NOMO-1 treated with dmso at 0.1 percent for 144 hours (cell line): ENCODE measurements around the gene CHFR.
"Not testable (repeated sequence)": the region's sequence is repeated elsewhere in the genome, so short reads cannot be mapped to it uniquely, and the experiment has no call there.

Experiments
- DNase-seq: peaks from one replicate; lab custom pipeline; 2025; ENCODE audit not compliant: unreplicated experiment; lab: John Stamatoyannopoulos, UW

CHFR gene

GRCh38 chr12:132887513-132888351 lies at the start of gene CHFR:
TSS of gene CHFR (minus strand) at chr12:132887605. CDS start at chr12:132887328, 277 bp downstream.
- DNase-seq, result peak; percentile 94

- DNase-seq, result not testable (repeated sequence)
Observed at GRCh38 chr12:132936921-132937320, 49.5 kb upstream of the CHFR start.

- no peak for DNase-seq
Observed at GRCh38 chr12:132936163-132936562, 48.8 kb upstream of the CHFR start.

GRCh38 chr12:132926415-132926833 lies 39.0 kb upstream of the CHFR start:
- DNase-seq, result no peak

- DNase-seq, result no peak
Observed at GRCh38 chr12:132925597-132926414, 38.4 kb upstream of the CHFR start.

GRCh38 chr12:132924356-132924755 lies 37.0 kb upstream of the CHFR start:
- DNase-seq, result no peak

GRCh38 chr12:132923356-132923909 lies 36.0 kb upstream of the CHFR start:
- no peak for DNase-seq

GRCh38 chr12:132922676-132923075 lies 35.3 kb upstream of the CHFR start:
- no peak for DNase-seq

- DNase-seq, result no peak
Observed at GRCh38 chr12:132921685-132922084, 34.3 kb upstream of the CHFR start.

- DNase-seq, result no peak
Observed at GRCh38 chr12:132918680-132919079, 31.3 kb upstream of the CHFR start.

GRCh38 chr12:132909030-132909368 lies 21.6 kb upstream of the CHFR start:
- DNase-seq, result no peak

GRCh38 chr12:132908145-132909029 lies 21.0 kb upstream of the CHFR start:
- no peak for DNase-seq

GRCh38 chr12:132907789-132908144 lies 20.4 kb upstream of the CHFR start:
- DNase-seq, result not testable (repeated sequence)

GRCh38 chr12:132907216-132907615 lies 19.8 kb upstream of the CHFR start:
- DNase-seq, result no peak

- no peak for DNase-seq
Observed at GRCh38 chr12:132904718-132905328, 17.4 kb upstream of the CHFR start.

- no peak for DNase-seq
Observed at GRCh38 chr12:132899033-132899432, 11.6 kb upstream of the CHFR start.

GRCh38 chr12:132888852-132889251 lies 1.4 kb upstream of the CHFR start:
- DNase-seq, result no peak

GRCh38 chr12:132886529-132887477 lies 602 bp downstream of the CHFR start:
- no peak for DNase-seq

- DNase-seq, result no peak
Observed at GRCh38 chr12:132881818-132882217, 5.6 kb downstream of the CHFR start.
